ENCODE results near the gene SIL1.
"Not testable (repeated sequence)": the region's sequence is repeated elsewhere in the genome, so short reads cannot be mapped to it uniquely, and the experiment has no call there.

Gene SIL1

DNA sequence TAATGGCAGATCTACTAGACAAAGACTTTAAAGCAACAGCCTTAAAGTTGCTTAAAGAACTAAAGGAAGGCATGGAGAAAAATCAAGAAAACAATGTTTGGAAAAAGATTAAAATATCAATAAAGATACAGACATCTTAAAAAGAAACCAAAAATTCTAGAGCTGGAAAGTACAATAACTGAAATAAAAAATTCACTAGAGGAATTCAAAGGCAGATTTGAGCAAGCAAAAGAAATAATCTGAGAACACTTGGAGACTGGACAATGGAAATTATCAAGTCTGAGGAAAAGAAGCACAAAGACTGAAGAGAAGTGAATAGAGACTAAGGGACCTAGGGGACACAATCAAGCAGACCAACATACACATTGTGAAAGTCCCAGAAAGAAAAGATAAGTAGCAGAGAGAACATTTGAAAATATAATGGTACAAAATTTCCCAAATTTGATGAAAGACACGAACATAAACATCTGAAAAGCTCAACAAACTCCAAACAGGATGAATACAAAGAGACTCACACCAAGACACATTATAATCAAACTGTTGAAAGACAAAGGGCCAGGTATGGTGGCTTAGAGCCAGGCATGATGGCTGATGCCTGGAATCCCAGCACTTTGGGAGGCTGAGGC is 26.3 kb downstream of the SIL1 start:
- no peak for DNase-seq

- no peak for DNase-seq
These were observed 30.0 kb downstream of the SIL1 start for GRCh38 chr5:139167952-139168720.

GRCh38 chr5:139167533-139167932 is 30.6 kb downstream of the SIL1 start:
- no peak for DNase-seq

DNA sequence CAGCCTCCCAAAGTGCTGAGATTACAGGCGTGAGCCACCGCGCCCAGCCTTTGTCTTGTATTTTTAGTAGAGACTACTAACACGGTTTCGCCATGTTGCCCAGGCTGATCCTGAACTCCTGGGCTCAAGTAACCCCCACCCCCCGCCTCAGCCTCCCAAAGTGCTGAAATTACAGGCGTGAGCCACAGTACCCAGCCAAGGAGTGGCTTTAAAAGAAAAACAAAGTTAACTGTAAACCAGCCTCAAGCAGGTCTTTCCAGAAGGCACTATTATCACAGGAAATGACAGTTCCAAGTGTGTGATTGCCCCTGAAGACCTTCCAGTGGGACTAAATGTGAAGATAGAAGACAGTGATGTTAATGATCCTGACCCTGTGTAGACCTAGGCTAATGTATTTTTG is 31.1 kb downstream of the SIL1 start:
- DNase-seq = no peak

DNA sequence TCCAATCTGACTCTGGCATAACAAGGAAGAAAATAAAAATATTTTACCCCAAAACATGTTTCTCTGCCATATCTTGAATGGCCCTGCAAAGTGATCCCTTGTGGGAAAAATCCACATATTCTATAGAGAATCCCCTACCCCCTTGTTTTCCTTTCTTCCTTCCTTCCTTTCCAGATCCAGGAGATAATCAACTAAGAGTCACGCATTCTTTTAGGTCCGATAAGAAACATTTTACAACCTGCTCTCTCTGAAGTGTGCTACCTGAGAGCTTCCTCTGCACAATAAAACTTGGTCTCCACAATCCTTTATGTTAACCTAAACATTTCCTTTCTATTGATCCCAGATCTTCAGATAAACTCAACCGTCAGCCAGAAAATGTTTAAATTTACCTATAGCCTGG is 33.3 kb downstream of the SIL1 start:
- not testable (repeated sequence) for DNase-seq

- DNase-seq = no peak
These were observed 34.1 kb downstream of the SIL1 start for GRCh38 chr5:139164020-139164419.

DNA sequence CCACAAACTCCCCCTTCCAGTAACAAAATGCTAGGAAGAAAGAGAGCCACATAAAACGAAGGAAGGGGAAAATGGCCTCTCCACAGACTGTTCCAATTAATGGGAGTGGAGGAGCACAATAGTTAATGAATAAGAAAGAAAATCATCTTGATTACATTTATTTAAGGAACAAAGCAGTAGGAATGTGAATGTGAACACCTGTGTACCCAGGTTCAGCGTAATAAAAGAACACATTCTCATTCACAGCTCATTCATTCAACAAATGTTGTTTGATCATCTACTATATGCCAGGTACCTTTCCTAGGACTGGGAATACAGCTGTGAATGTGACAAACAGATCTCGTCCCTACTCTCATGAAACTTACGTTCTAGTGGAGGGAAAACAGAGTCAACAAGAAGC is 35.7 kb downstream of the SIL1 start:
- DNase-seq = no peak

GRCh38 chr5:139158791-139159190 is 39.4 kb downstream of the SIL1 start:
- DNase-seq = no peak

DNA sequence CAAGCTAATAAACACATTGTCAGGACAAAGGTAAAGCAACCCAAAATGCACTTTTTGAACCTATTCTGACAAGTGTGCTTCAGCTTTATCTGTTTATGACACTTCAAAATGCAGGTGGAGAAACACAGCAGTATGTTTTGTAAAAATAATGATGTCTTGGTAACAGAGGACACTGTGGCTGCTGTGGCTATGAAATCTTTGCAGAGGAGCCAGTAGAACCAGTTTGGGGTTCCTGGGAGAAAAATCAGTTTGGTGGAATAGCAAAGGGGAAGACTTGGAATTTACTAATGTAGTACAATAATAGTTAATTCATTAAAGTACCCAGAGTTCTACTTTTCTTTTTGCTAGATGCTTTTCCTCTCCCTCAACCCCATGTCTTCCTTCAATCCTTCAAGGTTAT is 40.6 kb downstream of the SIL1 start:
- no peak for DNase-seq

- no peak for DNase-seq
These were observed 41.4 kb downstream of the SIL1 start for GRCh38 chr5:139156814-139157213.

- DNase-seq = no peak
These were observed 42.8 kb downstream of the SIL1 start for GRCh38 chr5:139155333-139155732.

DNA sequence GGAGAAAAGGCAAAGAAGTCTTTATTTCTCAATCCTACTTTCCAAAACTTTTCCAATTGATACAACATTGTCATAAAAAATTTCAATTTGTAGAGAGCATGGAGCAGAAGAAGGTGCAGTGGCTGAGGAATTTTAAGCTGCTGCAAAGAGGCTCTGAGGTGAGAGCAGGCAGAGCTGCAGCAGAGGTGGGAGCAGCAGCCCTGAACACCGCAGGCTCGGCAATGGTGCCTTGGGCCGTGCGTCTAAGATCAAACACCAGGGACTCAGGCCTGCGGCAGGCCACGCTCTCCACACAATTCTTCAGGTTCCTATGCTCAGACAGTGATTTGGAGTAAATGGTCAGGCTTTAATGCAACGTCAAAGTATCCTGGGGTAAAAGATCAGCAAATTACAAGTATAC is 46.3 kb downstream of the SIL1 start:
- no peak for DNase-seq

DNA sequence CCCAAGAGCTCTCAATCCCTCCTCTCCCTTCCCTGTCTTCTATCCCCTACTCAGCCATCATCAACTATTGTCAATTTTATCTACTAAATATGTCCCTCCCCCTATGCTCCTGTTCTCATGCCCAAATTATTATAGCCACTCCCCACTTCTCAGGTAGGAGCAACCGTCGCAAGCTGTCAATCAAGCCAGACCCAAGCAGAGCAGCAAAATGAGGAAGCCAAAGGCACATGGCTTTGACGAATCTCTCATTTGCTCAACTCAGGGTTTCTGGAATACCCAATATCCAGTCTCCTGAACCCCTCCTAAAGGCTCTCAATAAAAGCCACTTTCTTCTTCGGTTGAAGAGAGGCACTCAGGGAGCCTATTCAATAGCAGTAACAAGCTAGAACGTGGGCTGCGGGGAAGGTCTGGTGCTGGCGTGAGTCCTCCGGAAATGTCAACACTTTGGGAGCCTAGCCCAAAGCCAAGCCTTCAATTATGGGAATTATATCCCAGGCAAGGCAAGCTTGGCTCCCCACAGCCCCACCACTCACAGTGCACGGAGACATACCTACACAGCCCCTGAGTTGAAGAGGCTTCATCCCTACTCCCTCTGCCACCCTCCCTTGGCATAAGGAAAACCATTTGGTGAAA is 47.7 kb downstream of the SIL1 start:
- no peak for DNase-seq

DNA sequence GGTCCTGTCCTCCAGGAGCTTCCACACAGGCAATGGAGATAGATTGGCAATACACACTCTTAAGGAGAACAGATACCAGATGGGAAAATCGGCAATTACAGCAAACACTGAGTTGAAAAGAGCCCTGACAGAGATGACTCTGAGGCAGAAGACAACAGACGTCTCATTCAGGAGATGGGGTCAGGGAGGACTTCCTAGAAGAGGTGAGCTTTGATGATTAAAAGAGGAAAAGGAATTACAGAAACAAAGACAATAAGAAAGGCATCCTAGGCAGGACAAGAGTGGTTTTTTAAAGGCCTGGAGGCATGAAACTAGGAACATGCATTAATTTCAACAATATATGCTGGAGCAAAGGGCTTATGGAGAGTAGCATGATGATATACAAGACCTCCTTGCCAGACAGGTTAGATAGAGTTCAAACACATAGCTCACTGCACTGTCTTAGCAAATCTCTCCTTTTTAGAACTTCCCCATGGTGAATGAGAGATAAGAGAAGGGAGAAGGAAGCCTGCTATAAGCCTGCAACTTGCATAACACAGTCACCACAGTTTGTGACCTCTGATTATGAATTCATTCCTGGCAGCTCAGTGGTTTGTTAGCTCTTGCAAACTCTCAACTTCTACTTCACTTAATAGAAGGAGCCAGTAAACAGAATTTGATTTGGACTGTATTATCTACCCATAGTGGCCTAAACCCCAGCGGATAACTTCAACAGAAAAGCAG is 48.5 kb downstream of the SIL1 start:
- DNase-seq = no peak

DNA sequence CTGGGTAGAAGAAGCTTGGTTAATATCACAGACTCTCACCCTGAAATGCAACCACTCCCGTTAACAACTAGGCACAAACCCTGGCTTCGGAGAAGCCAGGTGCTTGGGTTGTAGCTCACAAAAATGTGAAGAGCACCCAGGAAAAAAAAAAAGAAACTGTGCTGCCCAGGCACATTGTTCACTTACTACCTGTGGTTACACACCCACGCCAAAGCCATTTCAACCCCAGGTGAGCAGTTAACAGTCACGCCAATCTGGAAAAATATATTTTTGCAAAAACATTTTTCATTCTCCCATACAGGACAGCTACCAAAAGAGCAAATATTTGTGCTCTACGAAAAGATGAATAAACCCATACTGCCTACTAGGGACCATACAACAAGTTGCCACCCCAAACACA is 49.2 kb downstream of the SIL1 start:
- no peak for DNase-seq

GRCh38 chr5:139148306-139148705 is 49.9 kb downstream of the SIL1 start:
- DNase-seq = no peak

- no peak for DNase-seq
These were observed 50.6 kb downstream of the SIL1 start for GRCh38 chr5:139147483-139148087.

DNA sequence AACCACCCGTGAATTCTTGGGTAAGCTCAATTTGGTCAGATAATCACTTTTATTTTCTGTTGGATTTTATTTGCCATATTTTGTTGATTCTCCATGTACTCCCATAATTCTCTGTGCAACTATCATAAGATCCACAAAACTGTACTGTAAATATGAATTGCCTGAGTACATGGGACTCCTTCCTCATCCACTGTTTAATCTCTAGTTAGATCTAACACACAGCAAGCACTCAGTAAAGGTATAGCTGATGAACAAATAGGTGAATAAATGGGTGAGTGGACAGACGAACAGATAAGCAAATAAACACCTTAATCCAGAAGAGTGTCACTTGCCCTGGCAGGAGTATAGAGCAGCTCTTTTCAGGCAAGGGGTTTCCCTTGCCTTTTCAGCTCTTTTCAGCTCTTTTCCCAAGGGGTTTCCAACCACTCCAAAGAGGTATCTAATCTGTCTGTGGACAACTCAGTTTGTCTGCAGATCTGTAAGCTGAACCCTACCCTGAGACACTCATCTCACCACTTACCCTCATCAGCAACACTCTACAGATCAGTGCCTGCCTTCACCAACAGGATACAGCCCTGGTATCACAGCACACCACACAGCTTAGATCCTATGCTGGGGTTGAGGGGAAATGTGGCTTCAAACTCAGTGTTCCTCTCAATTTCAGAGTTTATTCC is 51.2 kb downstream of the SIL1 start:
- no peak for DNase-seq

DNA sequence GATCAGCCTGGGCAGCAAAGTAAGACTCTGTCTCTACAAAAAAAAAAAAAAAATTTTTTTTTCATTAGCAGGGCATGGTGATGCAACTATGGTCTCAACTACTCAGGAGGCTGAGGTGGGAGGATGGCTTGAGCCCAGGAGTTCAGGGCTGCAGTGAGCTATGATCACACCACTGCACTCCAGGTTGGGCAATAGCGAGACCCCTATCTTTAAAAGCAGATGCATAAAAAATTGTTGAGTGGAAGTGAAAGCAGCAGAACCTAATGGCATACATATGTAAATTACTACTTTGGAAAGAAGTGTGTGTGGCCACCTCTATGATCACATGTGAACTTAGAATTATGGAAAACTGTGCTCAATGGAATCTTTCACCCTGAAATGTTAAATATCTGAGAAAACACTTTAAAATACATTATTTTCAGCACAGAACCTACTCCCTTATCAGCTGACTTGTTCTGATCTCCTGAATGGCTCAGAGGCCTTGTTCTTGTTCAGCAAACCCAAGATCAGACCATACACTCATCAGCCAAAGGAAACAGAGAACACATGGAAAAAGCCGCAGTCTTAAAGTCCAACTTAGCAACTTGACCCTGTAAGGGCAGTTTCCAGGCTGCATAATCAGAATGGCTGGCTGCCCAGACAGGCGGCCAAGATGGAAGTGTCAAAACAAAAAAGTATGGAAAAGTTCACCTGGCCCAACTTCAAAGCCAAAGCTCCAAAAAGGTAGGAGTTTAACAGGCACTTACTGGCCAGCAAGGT is 56.5 kb downstream of the SIL1 start:
- DNase-seq = no peak

DNA sequence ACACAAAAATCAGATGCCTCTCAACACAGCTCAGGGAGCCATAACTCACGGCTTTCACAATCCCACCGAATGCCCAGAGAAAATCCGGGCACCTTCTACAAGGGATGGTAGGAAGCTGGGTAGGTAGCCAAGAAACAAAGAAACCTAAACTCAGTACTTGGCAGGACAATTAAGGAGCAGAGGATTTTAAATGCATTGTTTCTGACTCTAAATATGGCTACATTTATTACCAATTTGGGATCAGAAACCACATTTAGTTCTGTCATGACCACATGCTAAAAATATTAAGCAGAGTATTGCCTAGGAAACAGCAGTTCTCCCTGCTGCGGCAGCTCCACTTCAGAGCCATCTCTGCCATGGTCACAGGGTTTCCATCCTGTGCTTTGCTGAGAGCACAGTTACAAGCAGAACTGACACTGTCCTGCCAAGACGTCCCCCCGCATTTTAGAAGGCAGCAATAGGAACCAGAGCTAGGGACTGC is 57.5 kb downstream of the SIL1 start:
- no peak for DNase-seq

GRCh38 chr5:139138809-139139208 is 59.4 kb downstream of the SIL1 start:
- peak; percentile 60 for DNase-seq

- DNase-seq = no peak
These were observed 60.1 kb downstream of the SIL1 start for GRCh38 chr5:139138109-139138508.
